ENCODE measurements around the gene ZNRF1. TPM values are rescaled to one million over a fixed set of nuclear protein-coding genes. Genes with fewer than 3 reads are reported as not detected.
A peak's percentile ranks its signal among the peaks of the same experiment; 100 is the strongest.

ZNRF1 gene
- total RNA-seq, 1 experiment from 2014 or later, result 48.2 TPM

DNA sequence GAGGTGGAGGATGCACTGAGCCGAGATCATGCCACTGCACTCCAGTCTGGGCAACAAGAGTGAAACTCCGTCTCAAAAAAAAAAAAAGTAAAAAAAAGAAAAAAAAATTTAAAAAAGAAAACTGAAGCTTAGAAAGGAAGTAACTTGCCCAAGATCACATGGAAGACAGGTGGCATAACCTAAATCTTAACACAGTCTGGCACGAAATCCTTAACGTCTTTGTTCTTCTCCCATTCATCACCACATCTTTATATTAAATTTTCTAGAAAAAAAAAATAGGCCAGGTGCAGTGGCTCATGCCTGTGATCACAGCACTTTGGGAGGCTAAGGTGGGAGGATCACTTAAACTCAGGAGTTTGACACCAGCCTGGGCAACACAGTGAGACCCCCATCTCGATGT, 23.2 kb upstream of the ZNRF1 start:
- H3K9ac ChIP-seq (ENCODE audit: low read length), result no peak overlapping the region
- peaks cover 3 to 11% of the 10 kb centered on the region in 2 experiments; a peak in 3 of 4 replicates for H3K36me3 ChIP-seq (ENCODE audit: control insufficient read depth in 1 of 2, insufficient read depth in 2 of 2, low read length in 2 of 2)
- RAD21 ChIA-PET (ENCODE audit: low non-redundant PET in 1 of 2, low total read pairs in 2 of 2, uncharacterized antibody in 2 of 2, unreplicated experiment in 2 of 2), result no interaction called here
- no peaks in the 10 kb centered on the region for H3K9me2 ChIP-seq (ENCODE audit: insufficient read depth)
- no peak for DNase-seq (ENCODE audit: low read depth, low spot score)
- no peaks in the 10 kb centered on the region for H3K27me3 ChIP-seq (ENCODE audit: insufficient read depth, low read length)
- TF ChIP-seq ZNF274 (IDR thresholded peaks at IDR 0.05; ENCODE audit: low read depth, low read length), result no peak
- H3K9me3 ChIP-seq (ENCODE audit: control insufficient read depth in 1 of 2, insufficient read depth in 1 of 2, low read depth in 1 of 2, low read length in 2 of 2), result no peaks in the 10 kb centered on the region
- H2AFZ ChIP-seq (ENCODE audit: low read depth, low read length, poor library complexity, severe bottlenecking), result no peak overlapping the region
- ATAC-seq, result no peak
- intact Hi-C loops (cut with micrococcal nuclease), result no loop called here
- POLR2A ChIA-PET, result no interaction called here
- CTCF ChIA-PET, result no interaction called here
- no peaks in the 10 kb centered on the region for H3K4me1 ChIP-seq (ENCODE audit: control insufficient read depth in 1 of 2, insufficient read depth in 2 of 2, low read length in 2 of 2)
- no peak overlapping the region for H3K27ac ChIP-seq (ENCODE audit: low read depth, low read length)
- H4K20me1 ChIP-seq (ENCODE audit: insufficient read depth), result no peaks in the 10 kb centered on the region; the same call in 1 of the 2 replicates
- no peak overlapping the region for H3K4me3 ChIP-seq (replicated peaks in 1 of 2; ENCODE audit: low read depth in 1 of 2, low read length in 2 of 2)
- no peak overlapping the region for H3K4me2 ChIP-seq (ENCODE audit: low read length)
- H3K79me2 ChIP-seq (ENCODE audit: insufficient read depth, low read length), result peaks cover 19% of the 10 kb centered on the region
- no TSS peak for BruUV-seq (replicated peaks)

- Histone ChIP-seq H3K36me3 (ENCODE audit: control insufficient read depth in 1 of 2, insufficient read depth in 2 of 2, low read length in 2 of 2) (peaks cover 0 to 10% of the 10 kb centered on the region in 2 experiments; a peak in 2 of 4 replicates), H3K9me3 (ENCODE audit: control insufficient read depth in 1 of 2, insufficient read depth in 1 of 2, low read depth in 1 of 2, low read length in 2 of 2) (no peaks in the 10 kb centered on the region), H3K4me2 (ENCODE audit: low read length) (no peak overlapping the region), H3K9me2 (ENCODE audit: insufficient read depth) (no peaks in the 10 kb centered on the region), H4K20me1 (ENCODE audit: insufficient read depth) (no peaks in the 10 kb centered on the region), H2AFZ (ENCODE audit: low read depth, low read length, poor library complexity, severe bottlenecking) (no peak overlapping the region), H3K9ac (ENCODE audit: low read length) (no peak overlapping the region), H3K4me3 (replicated peaks in 1 of 2; ENCODE audit: low read depth in 1 of 2, low read length in 2 of 2) (no peak overlapping the region), H3K79me2 (ENCODE audit: insufficient read depth, low read length) (peaks cover 47% of the 10 kb centered on the region), H3K27me3 (ENCODE audit: insufficient read depth, low read length) (no peaks in the 10 kb centered on the region), H3K27ac (ENCODE audit: low read depth, low read length) (no peak overlapping the region), H3K4me1 (ENCODE audit: control insufficient read depth in 1 of 2, insufficient read depth in 2 of 2, low read length in 2 of 2) (peaks cover 5 to 22% of the 10 kb centered on the region in 2 experiments)
- ChIA-PET POLR2A (no interaction called here), CTCF (no interaction called here), RAD21 (ENCODE audit: low non-redundant PET in 1 of 2, low total read pairs in 2 of 2, uncharacterized antibody in 2 of 2, unreplicated experiment in 2 of 2) (no interaction called here)
- intact Hi-C loops (cut with micrococcal nuclease), result no loop called here
- no TSS peak for BruUV-seq (replicated peaks)
- DNase-seq (ENCODE audit: low read depth, low spot score), result no peak
- no peak for ATAC-seq
- TF ChIP-seq JUND (IDR thresholded peaks at IDR 0.05), result no peak
These were observed 16.6 kb upstream of the ZNRF1 start for GRCh38 chr16:74982256-74982655.

- no TSS peak for BruUV-seq (replicated peaks)
- no peaks in the 10 kb centered on the region for H3K27me3 ChIP-seq (ENCODE audit: insufficient read depth, low read length)
- peak overlapping the region; percentile 98 for H3K4me2 ChIP-seq (ENCODE audit: low read length)
- H2AFZ ChIP-seq (ENCODE audit: low read depth, low read length, poor library complexity, severe bottlenecking), result no peak overlapping the region
- H3K9me3 ChIP-seq (ENCODE audit: control insufficient read depth in 1 of 2, insufficient read depth in 1 of 2, low read depth in 1 of 2, low read length in 2 of 2), result no peaks in the 10 kb centered on the region
- H4K20me1 ChIP-seq (ENCODE audit: insufficient read depth), result no peaks in the 10 kb centered on the region
- POLR2A ChIA-PET, result interaction anchor here (2.1 to 2.8 kb wide), 2 partner anchors 14 to 127 kb away, joined by 8 to 17 read pairs; no protein-coding TSS in a partner anchor
- H3K9ac ChIP-seq (ENCODE audit: low read length), result peak overlapping the region; percentile 100
- peaks cover 39% of the 10 kb centered on the region for H3K79me2 ChIP-seq (ENCODE audit: insufficient read depth, low read length)
- peaks cover 5 to 22% of the 10 kb centered on the region in 2 experiments for H3K4me1 ChIP-seq (ENCODE audit: control insufficient read depth in 1 of 2, insufficient read depth in 2 of 2, low read length in 2 of 2)
- ATAC-seq (no peak), DNase-seq (ENCODE audit: low read depth, low spot score) (no peak)
- peak overlapping the region; percentile 74 for H3K27ac ChIP-seq (ENCODE audit: low read depth, low read length)
- intact Hi-C loops (cut with micrococcal nuclease), result no loop called here
- H3K9me2 ChIP-seq (ENCODE audit: insufficient read depth), result no peaks in the 10 kb centered on the region
- peak overlapping the region; percentile 99 to 100 for H3K4me3 ChIP-seq (replicated peaks in 1 of 2; ENCODE audit: low read depth in 1 of 2, low read length in 2 of 2)
- CTCF ChIA-PET, result interaction anchor here (1.6 to 4.6 kb wide), 2 partner anchors 121 to 127 kb away, joined by 6 to 39 read pairs; no protein-coding TSS in a partner anchor
- RAD21 ChIA-PET (ENCODE audit: low non-redundant PET in 1 of 2, low total read pairs in 2 of 2, uncharacterized antibody in 2 of 2, unreplicated experiment in 2 of 2), result interaction anchor here in 1 of 2 experiments (1.7 kb wide), 1 partner anchor 127 kb away, joined by 6 read pairs; no protein-coding TSS in a partner anchor
- 0 out of 4 replicates have a peak, but pooled peaks cover 0 to 2% of the 10 kb centered on the region in 2 experiments for H3K36me3 ChIP-seq (ENCODE audit: control insufficient read depth in 1 of 2, insufficient read depth in 2 of 2, low read length in 2 of 2)
- no peak for TF ChIP-seq FOSL1 (IDR thresholded peaks at IDR 0.05; ENCODE audit: low read depth)
- TF ChIP-seq ELF1 (IDR thresholded peaks at IDR 0.05; ENCODE audit: borderline replicate concordance, low read depth), result no peak
- TF ChIP-seq POLR2AphosphoS5 (IDR thresholded peaks at IDR 0.05; ENCODE audit: low read depth, low read length), result no peak
- TF ChIP-seq, protein P1, sequence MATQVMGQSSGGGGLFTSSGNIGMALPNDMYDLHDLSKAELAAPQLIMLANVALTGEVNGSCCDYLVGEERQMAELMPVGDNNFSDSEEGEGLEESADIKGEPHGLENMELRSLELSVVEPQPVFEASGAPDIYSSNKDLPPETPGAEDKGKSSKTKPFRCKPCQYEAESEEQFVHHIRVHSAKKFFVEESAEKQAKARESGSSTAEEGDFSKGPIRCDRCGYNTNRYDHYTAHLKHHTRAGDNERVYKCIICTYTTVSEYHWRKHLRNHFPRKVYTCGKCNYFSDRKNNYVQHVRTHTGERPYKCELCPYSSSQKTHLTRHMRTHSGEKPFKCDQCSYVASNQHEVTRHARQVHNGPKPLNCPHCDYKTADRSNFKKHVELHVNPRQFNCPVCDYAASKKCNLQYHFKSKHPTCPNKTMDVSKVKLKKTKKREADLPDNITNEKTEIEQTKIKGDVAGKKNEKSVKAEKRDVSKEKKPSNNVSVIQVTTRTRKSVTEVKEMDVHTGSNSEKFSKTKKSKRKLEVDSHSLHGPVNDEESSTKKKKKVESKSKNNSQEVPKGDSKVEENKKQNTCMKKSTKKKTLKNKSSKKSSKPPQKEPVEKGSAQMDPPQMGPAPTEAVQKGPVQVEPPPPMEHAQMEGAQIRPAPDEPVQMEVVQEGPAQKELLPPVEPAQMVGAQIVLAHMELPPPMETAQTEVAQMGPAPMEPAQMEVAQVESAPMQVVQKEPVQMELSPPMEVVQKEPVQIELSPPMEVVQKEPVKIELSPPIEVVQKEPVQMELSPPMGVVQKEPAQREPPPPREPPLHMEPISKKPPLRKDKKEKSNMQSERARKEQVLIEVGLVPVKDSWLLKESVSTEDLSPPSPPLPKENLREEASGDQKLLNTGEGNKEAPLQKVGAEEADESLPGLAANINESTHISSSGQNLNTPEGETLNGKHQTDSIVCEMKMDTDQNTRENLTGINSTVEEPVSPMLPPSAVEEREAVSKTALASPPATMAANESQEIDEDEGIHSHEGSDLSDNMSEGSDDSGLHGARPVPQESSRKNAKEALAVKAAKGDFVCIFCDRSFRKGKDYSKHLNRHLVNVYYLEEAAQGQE (IDR thresholded peaks at IDR 0.05; ENCODE audit: low read depth), result no peak
- no peak for TF ChIP-seq ZBTB33 (IDR thresholded peaks at IDR 0.05; ENCODE audit: extremely low read depth, insufficient replicate concordance, low read length)
These were observed 14.7 kb upstream of the ZNRF1 start for GRCh38 chr16:74984194-74984528.
